G401.6 (cell line): ENCODE results near the gene PPHLN1.

Experiments
- FAIRE-seq: peaks from 2 replicates; lab custom pipeline; 2012; peaks lifted over from hg19 to GRCh38; lab: Jason Lieb, UNC

PPHLN1 gene

GRCh38 chr12:42482748-42483520 is 157.0 kb downstream of the PPHLN1 start:
- FAIRE-seq: no peak

- no peak for FAIRE-seq
Measured at GRCh38 chr12:42483521-42483790, 157.5 kb downstream of the PPHLN1 start.

- no peak for FAIRE-seq
Measured at GRCh38 chr12:42484996-42485395, 159.0 kb downstream of the PPHLN1 start.

GRCh38 chr12:42485823-42486222 is 159.9 kb downstream of the PPHLN1 start:
- FAIRE-seq: no peak

- FAIRE-seq: no peak
Measured at GRCh38 chr12:42486407-42486806, 160.4 kb downstream of the PPHLN1 start.

GRCh38 chr12:42490261-42490842 is 164.4 kb downstream of the PPHLN1 start:
- no peak for FAIRE-seq
